GM18861 (cell line): Measurements from ENCODE around the gene NFATC1.

Experiments used
- ATAC-seq: cut with Tn5 transposase; IDR thresholded peaks from one replicate; pipeline ENCODE4 v1.9.1; 2021; ENCODE audit not compliant: unreplicated experiment

NFATC1 gene

GRCh38 chr18:79486356-79487182, 90.8 kb downstream of the NFATC1 start:
- ATAC-seq = no peak

DNA sequence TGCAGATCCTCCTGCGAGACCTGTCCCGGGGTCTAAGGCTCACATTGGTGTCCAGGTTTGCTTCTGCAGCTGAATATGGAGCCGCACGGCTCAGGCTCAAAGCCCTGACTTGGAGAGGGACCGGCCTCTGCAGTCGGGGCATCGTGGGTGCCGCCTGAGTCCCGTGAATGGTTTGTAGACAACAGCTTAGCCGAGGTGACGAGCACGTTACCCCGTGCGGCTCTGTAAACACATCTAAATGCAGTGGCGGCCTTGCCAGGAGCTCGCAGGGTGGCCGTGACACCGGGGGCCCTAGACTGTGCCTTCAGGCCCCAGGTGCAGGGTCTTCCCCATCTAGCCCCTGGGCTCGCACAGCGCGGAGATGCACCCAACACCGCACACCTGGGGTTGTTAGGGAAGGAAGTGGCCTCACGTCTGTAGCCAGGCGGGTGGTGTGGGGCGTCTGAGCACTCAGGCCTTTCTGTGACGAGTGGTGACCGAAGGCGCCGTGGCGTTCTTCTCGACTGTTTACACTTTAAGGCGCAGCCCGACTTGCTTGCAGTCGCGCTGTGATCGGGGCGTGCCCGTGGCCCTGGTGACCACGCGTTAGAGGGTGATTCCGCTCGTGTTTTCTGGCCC, 91.6 kb downstream of the NFATC1 start:
- ATAC-seq = no peak

DNA sequence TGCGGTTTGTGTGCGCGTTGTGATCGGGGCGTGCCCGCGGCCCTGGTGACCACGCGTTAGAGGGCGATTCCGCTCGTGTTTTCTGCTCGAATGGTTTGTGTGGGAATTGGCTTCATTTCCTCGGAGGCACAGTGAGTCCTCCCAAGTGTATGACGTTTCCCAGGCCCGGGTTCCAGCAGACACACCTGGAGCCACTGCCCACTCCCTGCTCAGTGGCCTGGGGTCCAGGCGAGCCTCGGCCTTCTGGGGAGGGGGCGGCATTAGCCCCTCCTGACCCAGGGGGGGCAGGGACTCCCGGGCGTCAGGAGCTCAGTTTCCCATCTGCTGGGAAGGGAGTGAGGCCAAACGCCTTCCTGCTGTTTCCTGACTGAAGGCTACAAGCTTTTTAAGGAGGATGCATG, 92.1 kb downstream of the NFATC1 start:
- ATAC-seq = no peak

- ATAC-seq = no peak
Measured at GRCh38 chr18:79488311-79489050, 92.8 kb downstream of the NFATC1 start.

DNA sequence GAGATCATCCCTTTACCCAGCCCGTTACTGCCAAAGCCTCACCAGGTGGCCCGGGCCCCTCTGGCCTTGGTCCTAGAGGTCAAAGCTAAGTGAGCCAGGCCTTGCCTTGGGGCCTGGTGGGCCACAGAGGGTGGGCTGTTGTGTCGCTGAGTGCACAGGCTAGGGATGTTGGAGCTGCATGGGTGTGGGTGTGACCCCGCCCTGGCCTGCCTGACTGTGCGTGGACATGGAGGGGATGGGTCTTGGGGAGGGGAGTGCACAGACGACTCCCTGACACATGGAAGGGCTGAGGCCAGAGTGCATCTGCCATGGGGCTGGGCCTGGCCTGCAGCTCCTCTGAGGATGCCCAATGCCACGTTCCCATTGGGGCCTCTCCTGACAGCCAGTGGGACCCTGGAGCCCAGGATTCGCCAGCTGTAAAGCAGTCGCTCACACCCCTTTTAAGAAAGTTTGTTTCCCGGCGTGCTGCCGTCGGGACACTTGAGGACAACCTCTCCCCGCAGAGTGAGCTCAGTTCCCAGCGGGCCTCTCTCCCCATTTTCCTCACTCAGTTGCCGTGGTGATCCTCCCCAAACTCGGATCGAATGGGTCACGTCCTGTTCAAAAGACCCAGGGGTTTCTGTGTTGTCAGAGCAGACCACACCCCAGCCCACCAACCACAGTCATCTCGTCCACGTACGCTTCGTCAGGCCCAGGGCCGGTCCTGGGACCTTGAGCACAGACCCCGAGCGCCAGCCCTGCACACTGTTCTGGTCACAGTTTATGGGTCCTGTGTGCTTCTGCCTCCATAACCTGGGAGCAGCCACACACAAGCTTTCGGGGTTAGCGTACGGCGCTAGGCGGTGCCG, 93.5 kb downstream of the NFATC1 start:
- ATAC-seq = no peak

GRCh38 chr18:79489899-79490625, 94.3 kb downstream of the NFATC1 start:
- ATAC-seq = no peak

DNA sequence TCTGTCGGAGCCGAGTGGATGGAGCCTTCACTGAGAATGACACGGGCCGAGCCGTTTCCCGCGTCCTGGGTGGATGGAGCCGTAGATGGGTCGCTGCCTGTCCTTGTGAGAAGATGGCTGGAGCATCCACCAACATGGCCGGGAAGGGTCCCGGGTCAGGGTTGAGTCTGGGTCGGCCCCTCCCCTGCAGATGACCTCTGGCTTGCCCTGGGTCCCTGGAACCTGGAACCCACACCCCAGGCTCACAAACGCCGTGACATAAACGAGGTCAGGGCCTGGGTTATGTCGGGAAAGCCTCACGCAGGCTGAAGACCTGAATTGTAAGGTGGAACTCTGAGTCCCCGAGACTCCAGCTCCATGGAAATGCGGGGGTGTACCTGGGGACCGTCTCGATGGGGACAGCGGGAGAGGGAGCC, 94.9 kb downstream of the NFATC1 start:
- no peak for ATAC-seq

DNA sequence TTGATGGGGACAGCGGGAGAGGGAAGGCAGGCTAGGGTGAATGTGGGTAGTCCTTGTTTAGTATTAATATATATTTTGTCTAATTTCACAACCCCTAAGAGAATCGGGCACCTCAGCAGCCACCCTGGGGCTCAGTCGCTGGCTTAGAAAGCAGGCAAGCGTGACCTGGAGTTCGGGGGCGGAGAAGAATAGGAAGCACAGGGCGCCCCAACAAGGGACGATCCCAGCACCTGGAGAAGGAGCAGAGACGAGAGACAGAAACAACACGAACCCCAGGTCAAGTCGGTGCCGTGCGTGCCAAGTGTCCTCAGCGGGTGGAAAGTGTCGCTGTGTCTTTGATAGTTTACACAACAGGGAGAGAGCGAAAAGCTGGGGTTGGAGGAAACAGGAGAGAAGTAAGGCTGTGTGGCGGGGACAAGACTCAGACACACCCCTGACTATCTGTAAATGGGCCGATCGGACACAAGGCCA, 95.4 kb downstream of the NFATC1 start:
- no peak for ATAC-seq

- no peak for ATAC-seq
Measured at GRCh38 chr18:79493211-79493800, 97.6 kb downstream of the NFATC1 start.

GRCh38 chr18:79493801-79494211, 98.1 kb downstream of the NFATC1 start:
- ATAC-seq = no peak

DNA sequence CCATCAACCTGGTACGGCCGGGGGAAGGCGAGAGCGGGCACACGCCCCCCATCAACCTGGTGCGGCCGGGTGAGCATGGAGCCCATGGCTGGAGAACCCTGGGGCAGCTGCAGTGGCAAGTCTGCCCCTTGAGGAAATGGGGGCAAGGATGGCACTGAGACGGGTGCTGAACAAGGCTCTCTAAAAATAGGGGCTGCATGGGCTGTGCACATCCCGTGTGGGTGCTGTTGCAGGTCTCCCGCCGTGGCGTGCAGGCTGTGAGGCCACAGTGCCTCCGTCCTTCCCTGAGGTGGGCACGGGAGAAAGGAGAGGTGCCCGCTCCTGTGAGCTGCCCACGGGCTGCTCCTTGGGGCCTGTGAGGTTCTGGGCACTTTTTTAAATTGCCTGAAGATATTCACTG, 99.2 kb downstream of the NFATC1 start:
- ATAC-seq = no peak

DNA sequence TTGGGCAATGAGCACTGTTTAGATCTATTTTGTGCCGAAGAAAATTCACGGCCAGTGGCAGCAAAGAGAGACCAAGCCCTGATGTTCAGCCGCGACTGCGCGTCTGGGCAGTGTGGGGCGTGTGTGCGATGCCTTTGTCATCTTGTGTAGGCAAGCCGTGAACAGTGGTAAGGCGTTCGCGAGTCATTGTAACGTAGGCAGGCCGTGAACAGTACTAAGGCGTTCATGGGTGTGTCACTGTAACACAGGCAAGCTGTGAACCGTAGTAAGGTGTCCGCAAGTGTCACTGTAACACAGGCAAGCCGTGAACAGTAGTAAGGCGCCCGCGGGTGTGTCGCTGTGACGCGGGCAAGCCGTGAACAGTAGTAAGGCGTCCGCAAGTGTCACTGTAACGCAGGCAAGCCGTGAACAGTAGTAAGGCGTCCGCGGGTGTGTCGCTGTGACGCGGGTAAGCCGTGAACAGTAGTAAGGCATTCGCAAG, 99.9 kb downstream of the NFATC1 start:
- ATAC-seq = no peak

DNA sequence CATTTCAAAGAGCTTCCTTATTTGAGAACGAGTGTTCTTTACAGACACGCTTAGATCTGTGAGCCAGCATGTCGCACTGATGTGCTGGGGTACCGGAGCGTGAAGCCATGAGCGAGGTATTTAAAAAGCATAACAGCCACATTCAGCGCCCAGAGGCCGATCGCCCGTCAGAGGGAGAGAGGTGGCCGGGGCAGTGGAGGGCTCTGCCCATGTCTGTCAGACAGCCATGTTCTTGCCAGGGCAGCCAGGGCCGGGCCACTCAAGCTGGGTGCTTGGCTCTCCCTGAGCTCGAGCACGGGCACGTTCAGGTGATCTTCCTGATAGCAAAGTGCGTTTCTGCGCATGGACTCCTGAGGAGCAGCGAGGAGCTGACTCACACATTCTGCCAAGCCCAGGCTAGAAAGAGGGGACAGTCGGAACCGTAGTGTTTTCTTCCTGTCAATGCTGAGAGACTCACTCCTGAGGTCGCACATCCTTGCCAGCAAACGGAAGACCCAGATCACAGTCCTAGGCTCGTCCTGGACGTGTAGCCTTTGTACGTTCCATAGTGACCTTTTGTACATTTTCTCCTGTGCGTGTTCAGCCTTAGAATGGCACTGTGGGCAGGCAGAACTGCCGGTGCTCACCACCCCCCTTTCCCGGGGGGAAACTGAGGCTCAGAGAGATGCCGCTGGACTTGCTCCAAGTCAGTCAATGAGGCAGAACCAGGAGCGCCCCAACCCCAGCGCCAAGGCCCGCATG, 100.7 kb downstream of the NFATC1 start:
- ATAC-seq = no peak

DNA sequence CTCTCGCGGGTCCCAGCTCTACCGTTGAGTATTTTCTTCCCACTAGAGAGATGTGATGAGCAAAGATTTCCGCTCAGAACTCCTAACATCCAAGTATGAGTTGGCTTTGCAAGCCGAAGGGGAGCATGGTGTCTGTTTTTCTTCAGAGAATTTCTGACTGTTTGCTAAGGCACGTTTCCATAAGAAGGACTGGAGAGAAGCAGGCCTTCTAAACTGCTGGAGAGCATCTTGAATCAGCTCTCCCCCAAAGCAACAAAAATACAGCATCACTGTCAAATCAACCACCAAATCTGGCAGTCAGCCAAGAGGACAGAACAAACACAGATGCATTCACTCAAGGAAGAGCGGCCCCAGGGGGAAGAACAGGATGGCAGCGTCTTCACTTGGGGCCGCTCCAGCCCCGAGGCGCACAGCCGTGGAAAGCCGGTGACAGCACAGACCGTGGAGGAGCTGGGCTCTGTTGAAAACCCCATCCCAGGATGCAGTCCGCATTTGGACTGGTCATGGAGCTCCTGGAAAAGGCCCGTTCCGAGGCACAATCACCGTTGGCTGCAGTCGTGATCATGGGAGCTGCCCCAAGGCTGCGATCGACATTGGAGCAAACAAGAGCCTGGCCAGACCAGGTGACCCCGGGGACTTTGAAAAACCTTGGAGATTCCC, 101.4 kb downstream of the NFATC1 start:
- no peak for ATAC-seq

DNA sequence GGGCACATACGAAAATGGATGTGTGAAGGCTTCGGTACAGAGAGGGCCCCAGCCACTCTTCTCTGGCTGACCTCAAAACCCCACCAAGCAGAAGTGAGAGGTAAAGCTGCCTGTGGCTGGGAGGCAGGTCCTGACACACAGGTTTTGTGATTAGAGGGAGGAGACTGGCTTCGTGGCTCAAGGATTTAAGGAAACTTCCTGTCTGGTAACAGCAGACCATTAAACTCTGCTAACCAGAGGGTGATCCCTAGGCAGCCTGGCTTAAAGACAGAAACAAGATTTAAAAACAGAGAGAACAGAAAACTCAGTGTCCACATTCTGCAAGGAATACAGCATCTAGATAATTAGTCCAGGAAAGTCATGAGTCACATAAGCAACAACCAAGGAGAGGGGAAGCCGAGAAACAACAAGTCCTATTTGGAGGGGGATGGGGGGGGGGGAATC, 101.9 kb downstream of the NFATC1 start:
- ATAC-seq = no peak

DNA sequence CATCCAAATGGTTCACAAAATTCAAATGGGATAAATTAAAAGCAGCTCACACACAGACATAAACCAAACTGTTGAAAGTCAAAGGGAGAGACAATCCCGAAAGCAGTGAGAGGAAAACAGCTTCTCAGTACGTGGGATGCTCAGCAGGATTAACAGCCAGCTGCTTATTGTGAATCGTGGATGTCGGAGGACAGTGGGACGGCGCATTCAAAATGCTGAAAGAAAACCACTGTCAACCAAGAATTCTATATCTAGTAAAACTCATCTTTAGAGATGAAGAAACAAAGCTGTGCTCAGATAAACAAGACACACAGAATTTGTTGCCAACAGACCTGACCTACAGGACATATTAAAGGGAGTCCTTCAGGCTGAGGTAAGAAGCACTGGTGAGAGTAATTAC, 102.9 kb downstream of the NFATC1 start:
- no peak for ATAC-seq

DNA sequence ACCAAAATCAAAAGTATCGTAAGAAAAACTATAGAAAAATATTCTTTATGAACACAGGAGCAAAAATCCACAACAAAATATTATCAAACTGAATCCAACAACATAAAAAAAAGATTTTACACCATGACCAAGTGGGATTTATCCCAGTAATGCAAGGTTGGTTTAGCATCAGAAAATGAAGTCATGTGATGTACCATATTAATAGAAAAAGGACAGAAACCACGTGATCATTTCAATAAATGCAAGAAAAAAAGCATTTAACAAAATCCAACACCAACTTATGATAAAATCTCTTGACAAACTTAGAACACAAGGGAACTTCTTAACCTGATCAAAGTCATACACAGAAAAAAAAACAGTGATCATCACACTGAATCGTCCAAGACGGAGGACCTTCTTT, 105.3 kb downstream of the NFATC1 start:
- no peak for ATAC-seq

DNA sequence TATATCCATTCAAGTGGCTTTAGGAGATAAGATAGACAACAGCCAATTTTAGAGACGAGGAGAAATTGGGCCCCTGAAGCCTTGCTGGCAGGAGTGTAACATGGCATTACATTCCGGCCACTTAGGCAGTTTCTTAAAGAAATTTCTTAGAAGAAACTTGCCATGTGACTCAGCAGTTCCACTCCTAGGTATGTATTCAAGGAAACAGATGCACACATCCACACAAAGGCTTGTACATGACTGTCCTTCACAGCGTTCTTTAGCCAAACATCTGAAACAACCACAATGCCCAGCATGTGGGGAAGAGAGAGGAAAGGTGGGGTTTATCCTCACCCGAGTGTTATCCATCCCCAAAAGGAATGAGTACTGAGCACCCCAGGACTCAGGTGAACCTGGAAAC, 107.1 kb downstream of the NFATC1 start:
- no peak for ATAC-seq
